ENCODE data around the gene ACTG1. TPM values are rescaled to one million over a fixed set of nuclear protein-coding genes. Genes with fewer than 3 reads are reported as not detected.
A peak's percentile ranks its signal among the peaks of the same experiment; 100 is the strongest.

Gene ACTG1
- total RNA-seq, 1 donor from 2014 or later: 4,184 TPM

GRCh38 chr17:81553018-81553615 is 40.5 kb upstream of the ACTG1 start:
- TF ChIP-seq CTCF (IDR thresholded peaks at IDR 0.05; ENCODE audit: unreplicated experiment): no peak
- Mint-ChIP-seq H3K4me3 (ENCODE audit: unreplicated experiment) (peak overlapping the region; percentile 92), H3K4me1 (ENCODE audit: unreplicated experiment) (peaks cover 24% of the 10 kb centered on the region), H3K9me3 (ENCODE audit: unreplicated experiment) (no peaks in the 10 kb centered on the region), H3K27ac (ENCODE audit: unreplicated experiment) (peak overlapping the region; percentile 57), H3K27me3 (ENCODE audit: unreplicated experiment) (peaks cover 7% of the 10 kb centered on the region), H3K36me3 (ENCODE audit: low read depth, unreplicated experiment) (peaks cover 18% of the 10 kb centered on the region)
- DNase-seq (ENCODE audit: low spot score): peak; percentile 59

GRCh38 chr17:81552244-81553017 is 39.8 kb upstream of the ACTG1 start, which contains the start of gene FAAP100:
Gene FAAP100, minus strand, starts transcription at chr17:81552353. Its CDS starts 23 bp downstream, at chr17:81552330.
- Mint-ChIP-seq H3K4me1 (ENCODE audit: unreplicated experiment) (peaks cover 24% of the 10 kb centered on the region), H3K27me3 (ENCODE audit: unreplicated experiment) (peaks cover 7% of the 10 kb centered on the region), H3K9me3 (ENCODE audit: unreplicated experiment) (no peaks in the 10 kb centered on the region), H3K27ac (ENCODE audit: unreplicated experiment) (peak within 1 kb of the TSS; percentile 52), H3K4me3 (ENCODE audit: unreplicated experiment) (peak within 1 kb of the TSS; percentile 92), H3K36me3 (ENCODE audit: low read depth, unreplicated experiment) (peaks cover 14% of the 10 kb centered on the region)
- DNase-seq (ENCODE audit: low spot score): peak; percentile 86
- TF ChIP-seq CTCF (IDR thresholded peaks at IDR 0.05; ENCODE audit: unreplicated experiment): no peak

GRCh38 chr17:81551458-81552243 is 39.1 kb upstream of the ACTG1 start:
- Mint-ChIP-seq H3K4me1 (ENCODE audit: unreplicated experiment) (peaks cover 21% of the 10 kb centered on the region), H3K9me3 (ENCODE audit: unreplicated experiment) (no peaks in the 10 kb centered on the region), H3K27ac (ENCODE audit: unreplicated experiment) (peak overlapping the region; percentile 43), H3K27me3 (ENCODE audit: unreplicated experiment) (peaks cover 5% of the 10 kb centered on the region), H3K4me3 (ENCODE audit: unreplicated experiment) (peak overlapping the region; percentile 91), H3K36me3 (ENCODE audit: low read depth, unreplicated experiment) (peaks cover 9% of the 10 kb centered on the region)
- TF ChIP-seq CTCF (IDR thresholded peaks at IDR 0.05; ENCODE audit: unreplicated experiment): no peak
- peak; percentile 35 for DNase-seq (ENCODE audit: low spot score)

GRCh38 chr17:81550830-81551457 is 38.3 kb upstream of the ACTG1 start:
- peaks cover 21% of the 10 kb centered on the region for H3K4me1 Mint-ChIP-seq (ENCODE audit: unreplicated experiment)
- no peak for DNase-seq (ENCODE audit: low spot score)
- H3K27me3 Mint-ChIP-seq (ENCODE audit: unreplicated experiment): peaks cover 5% of the 10 kb centered on the region
- H3K27ac Mint-ChIP-seq (ENCODE audit: unreplicated experiment): no peak overlapping the region
- H3K36me3 Mint-ChIP-seq (ENCODE audit: low read depth, unreplicated experiment): peaks cover 9% of the 10 kb centered on the region
- H3K4me3 Mint-ChIP-seq (ENCODE audit: unreplicated experiment): peak overlapping the region; percentile 91
- no peak for TF ChIP-seq CTCF (IDR thresholded peaks at IDR 0.05; ENCODE audit: unreplicated experiment)
- H3K9me3 Mint-ChIP-seq (ENCODE audit: unreplicated experiment): no peaks in the 10 kb centered on the region
